IMR-90 (cell line): ENCODE data around the gene ZNF507. TPM values are rescaled to one million over a fixed set of nuclear protein-coding genes. Genes with fewer than 3 reads are reported as not detected.

Source experiments
- ATAC-seq: fragments of 200-7000 bp; cut with Tn5 transposase; 2 replicates; pipeline ENCODE4 v1.9.1; 2020; ENCODE audit warnings: low read depth, mild to moderate bottlenecking, moderate library complexity
- BruUV-seq: library from RNA; stranded (reverse); fragments of 400-500 nt; replicated peaks from 2 replicates; lab custom pipeline; 2021; lab: Mats Ljungman, UMichigan
- CTCF ChIA-PET: fragments of 300-600 bp; formaldehyde crosslinking; extraction: SDS; loops from one replicate; lab custom pipeline; 2021; ENCODE audit warnings: antibody characterized with exemption; lab: Yijun Ruan, JAX
- POLR2A ChIA-PET: fragments of 300-600 bp; sonication (Branson Sonifier 250); formaldehyde crosslinking; loops from one replicate; lab custom pipeline; 2022; ENCODE audit warnings: antibody characterized with exemption; ENCODE audit not compliant: unreplicated experiment; lab: Charles Lee
- DNase-seq: peaks from one replicate; pipeline ENCODE4 v3.0.0; 2013
- H2AFZ ChIP-seq: replicated peaks from 2 replicates; pipeline ENCODE3; 2013; ENCODE audit warnings: low read length, mild to moderate bottlenecking; ENCODE audit not compliant: poor library complexity
- H2AK5ac ChIP-seq: 2 replicates; pipeline ENCODE4 v1.6.1; 2013; ENCODE audit warnings: low read depth, low read length, inconsistent platforms
- H2AK9ac ChIP-seq: replicated peaks from 2 replicates; pipeline ENCODE3; 2013; ENCODE audit warnings: mild to moderate bottlenecking, low read depth, low read length, moderate library complexity; ENCODE audit not compliant: poor library complexity
- H2BK120ac ChIP-seq: 2 replicates; pipeline ENCODE4 v1.6.1; 2013; ENCODE audit warnings: low read depth, low read length, inconsistent platforms
- H2BK15ac ChIP-seq: 3 replicates; pipeline ENCODE4 v1.6.1; 2013; ENCODE audit warnings: low read depth, low read length, inconsistent platforms
- H2BK20ac ChIP-seq: 2 replicates; pipeline ENCODE4 v1.6.1; 2013; ENCODE audit warnings: low read depth, mild to moderate bottlenecking, inconsistent platforms, low read length, moderate library complexity
- H2BK5ac ChIP-seq: 2 replicates; pipeline ENCODE4 v1.6.1; 2013; ENCODE audit warnings: mild to moderate bottlenecking, low read depth, low read length, inconsistent platforms; ENCODE audit not compliant: poor library complexity, severe bottlenecking
- H3K14ac ChIP-seq: replicated peaks from 2 replicates; pipeline ENCODE4 v1.6.1; 2013; ENCODE audit warnings: low read depth, low read length, inconsistent platforms
- H3K18ac ChIP-seq: 2 replicates; pipeline ENCODE4 v1.6.1; 2013; ENCODE audit warnings: low read depth, low read length, control low read depth
- H3K23ac ChIP-seq: 2 replicates; pipeline ENCODE4 v1.6.1; 2013; ENCODE audit warnings: low read depth, low read length, inconsistent platforms
- H3K27ac ChIP-seq: 2 replicates; pipeline ENCODE4 v1.5.1; 2013; ENCODE audit warnings: mild to moderate bottlenecking, control low read depth, low read length; ENCODE audit not compliant: insufficient read depth
- H3K27me3 ChIP-seq: 2 replicates; pipeline ENCODE4 v1.6.1; 2013; ENCODE audit warnings: low read length; ENCODE audit not compliant: control insufficient read depth, insufficient read depth
- H3K36me3 ChIP-seq: 2 replicates; pipeline ENCODE4 v1.6.1; 2013; ENCODE audit warnings: low read length, mixed read lengths; ENCODE audit not compliant: control insufficient read depth, insufficient read depth
- H3K4ac ChIP-seq: 2 replicates; pipeline ENCODE4 v1.6.1; 2013; ENCODE audit warnings: low read depth, low read length, inconsistent platforms
- H3K4me1 ChIP-seq: 2 replicates; pipeline ENCODE4 v1.6.1; 2013; ENCODE audit warnings: low read length, mixed read lengths; ENCODE audit not compliant: control insufficient read depth, insufficient read depth
- H3K4me2 ChIP-seq: 2 replicates; pipeline ENCODE4 v1.6.1; 2013; ENCODE audit warnings: low read depth, mild to moderate bottlenecking, control low read depth, low read length, moderate library complexity
- H3K4me3 ChIP-seq: 2 replicates; pipeline ENCODE4 v1.5.1; 2013; ENCODE audit warnings: low read depth, mild to moderate bottlenecking, control low read depth, low read length, moderate library complexity; ENCODE audit not compliant: insufficient read depth
- H3K56ac ChIP-seq: 2 replicates; pipeline ENCODE4 v1.6.1; 2013; ENCODE audit warnings: low read length, inconsistent platforms; ENCODE audit not compliant: insufficient read depth; ENCODE audit errors: extremely low read depth
- H3K79me1 ChIP-seq, 2 experiments: 2 replicates each; pipeline ENCODE4 v1.6.1; 2013; ENCODE audit warnings: low read length in 2 of 2, inconsistent platforms in 1 of 2, low read depth in 1 of 2
- H3K9ac ChIP-seq: 2 replicates; pipeline ENCODE4 v1.6.1; 2013; ENCODE audit warnings: low read depth, low read length, control low read depth
- H3K9me1 ChIP-seq: 2 replicates; pipeline ENCODE4 v1.6.1; 2013; ENCODE audit warnings: low read length, inconsistent platforms; ENCODE audit not compliant: insufficient read depth
- H3K9me3 ChIP-seq: 2 replicates; pipeline ENCODE4 v1.6.1; 2013; ENCODE audit warnings: low read length; ENCODE audit not compliant: control insufficient read depth, insufficient read depth
- H4K20me1 ChIP-seq: 2 replicates; pipeline ENCODE4 v1.6.1; 2013; ENCODE audit warnings: low read length, inconsistent platforms; ENCODE audit not compliant: insufficient read depth
- H4K5ac ChIP-seq: 2 replicates; pipeline ENCODE4 v1.6.1; 2013; ENCODE audit warnings: mild to moderate bottlenecking, low read depth, low read length, control low read depth
- H4K8ac ChIP-seq, 2 experiments: 2 replicates each; pipeline ENCODE4 v1.6.1; 2013; ENCODE audit warnings: low read depth in 2 of 2, low read length in 2 of 2, control low read depth in 1 of 2, inconsistent platforms in 1 of 2
- H4K91ac ChIP-seq: 2 replicates; pipeline ENCODE4 v1.6.1; 2013; ENCODE audit warnings: low read depth, low read length, inconsistent platforms; ENCODE audit not compliant: insufficient read depth
- BHLHE40 ChIP-seq: fragments of 150-350 bp; IDR thresholded peaks from 2 replicates; pipeline ENCODE4 v1.6.1; 2016; ENCODE audit warnings: mild to moderate bottlenecking, low read depth, low read length
- CEBPB ChIP-seq: IDR thresholded peaks from 2 replicates; pipeline ENCODE4 v1.6.1; 2012; ENCODE audit warnings: low read depth, low read length, improper control_type of control experiment
- CTCF ChIP-seq: conservative IDR thresholded peaks from 2 replicates; pipeline ENCODE4 v1.5.1; 2012; ENCODE audit warnings: mild to moderate bottlenecking, low read depth, low read length, improper control_type of control experiment
- MAFK ChIP-seq: IDR thresholded peaks from 2 replicates; pipeline ENCODE4 v1.6.1; 2012; ENCODE audit warnings: low read depth, low read length, improper control_type of control experiment
- POLR2A ChIP-seq: IDR thresholded peaks from 2 replicates; pipeline ENCODE4 v1.6.1; 2012; ENCODE audit warnings: mild to moderate bottlenecking, low read depth, low read length
- RCOR1 ChIP-seq: IDR thresholded peaks from 2 replicates; pipeline ENCODE4 v1.6.1; 2012; ENCODE audit warnings: mild to moderate bottlenecking, low read length, improper control_type of control experiment; ENCODE audit not compliant: insufficient replicate concordance
- WGBS, 2 experiments: methylation state at CpG; one replicate each; pipeline versions ENCODE4 v1.1.5 to v1.1.7; 2013; ENCODE audit warnings: missing lambda C conversion rate in 2 of 2; ENCODE audit not compliant: insufficient read length in 1 of 2; ENCODE audit errors: extremely low coverage in 2 of 2; 5-methylcytosine and 5-hydroxymethylcytosine counted together
- dilution Hi-C: fragments of 300-500 bp; cut with HindIII; formaldehyde crosslinking; loops from one replicate; pipeline ENCODE4 v1.14.3; 2018; ENCODE audit warnings: low sequenced_read_pairs; ENCODE audit not compliant: unreplicated experiment
- in situ Hi-C: fragments of 300-500 bp; cut with MboI; formaldehyde crosslinking; loops from 3 replicates; pipeline ENCODE4 v1.14.3; 2019; ENCODE audit warnings: low sequenced_read_pairs, inconsistent platforms, mixed read lengths
- intact Hi-C: fragments of 100-400 bp; cut with micrococcal nuclease; formaldehyde crosslinking; loops from 2 replicates; pipeline ENCODE4 v1.10.0; 2022
- polyA plus RNA-seq, 3 experiments: library from polyadenylated mRNA; depleted of rRNA; stranded (reverse); fragments of >200 nt; gene quantifications; 2 replicates each; pipeline ENCODE4 v1.2.3, GENCODE V29; 2012; ENCODE audit warnings: low replicate concordance in 1 of 3
- total RNA-seq: library from RNA; depleted of rRNA; stranded (reverse); fragments of >200 nt; gene quantifications from 2 replicates; pipeline ENCODE4 v1.2.3, GENCODE V29; 2012
- TF ChIP-seq, protein P1 (sequence below): fragments of 150-350 bp; IDR thresholded peaks from 2 replicates; pipeline ENCODE4 v1.6.1; 2016; ENCODE audit warnings: low read depth, mild to moderate bottlenecking, low read length, moderate library complexity, borderline replicate concordance

Gene ZNF507
- total and polyA plus RNA-seq, 2 of the 4 experiments (the other 2 are of a cell fraction): 9.6 to 19.9 TPM

GRCh38 chr19:32355309-32355708 lies 9.9 kb downstream of the ZNF507 start:
- H3K14ac ChIP-seq: no peak overlapping the region
- H3K56ac ChIP-seq: no peak overlapping the region
- no peak overlapping the region for H2BK15ac ChIP-seq
- no peak overlapping the region for H3K18ac ChIP-seq
- peaks cover 19% of the 10 kb centered on the region for H4K20me1 ChIP-seq
- WGBS, 2 experiments: 100% methylated on average over 1 of the region's 3 CpGs
- DNase-seq (no peak), ATAC-seq (no peak)
- H2AFZ ChIP-seq: no peak overlapping the region
- peaks cover 7% of the 10 kb centered on the region for H3K4me1 ChIP-seq
- no peak overlapping the region for H2AK5ac ChIP-seq
- no peak overlapping the region for H3K4me3 ChIP-seq
- no peak overlapping the region for H2BK20ac ChIP-seq
- no peak overlapping the region for H3K23ac ChIP-seq
- no peak overlapping the region for H3K9ac ChIP-seq
- no peak overlapping the region for H2BK120ac ChIP-seq
- no peak overlapping the region for H2BK5ac ChIP-seq
- dilution Hi-C loops (no loop called here), intact Hi-C loops (no loop called here), in situ Hi-C loops (loop anchor here (25.0 kb wide), 1 partner anchor 1018 kb away; the partner anchor contains the start of gene TSHZ3)
- CTCF ChIA-PET: interaction anchor here (0.6 kb wide), 1 partner anchor 16 kb away, joined by 3 read pairs; no protein-coding TSS in a partner anchor
- peaks cover 44 to 61% of the 10 kb centered on the region in 2 experiments for H3K79me1 ChIP-seq
- no peak overlapping the region for H2AK9ac ChIP-seq
- POLR2A ChIA-PET: no interaction called here
- H3K27me3 ChIP-seq: no peaks in the 10 kb centered on the region
- no peak for TF ChIP-seq RCOR1
- no peak for TF ChIP-seq CTCF
- TF ChIP-seq, protein P1, sequence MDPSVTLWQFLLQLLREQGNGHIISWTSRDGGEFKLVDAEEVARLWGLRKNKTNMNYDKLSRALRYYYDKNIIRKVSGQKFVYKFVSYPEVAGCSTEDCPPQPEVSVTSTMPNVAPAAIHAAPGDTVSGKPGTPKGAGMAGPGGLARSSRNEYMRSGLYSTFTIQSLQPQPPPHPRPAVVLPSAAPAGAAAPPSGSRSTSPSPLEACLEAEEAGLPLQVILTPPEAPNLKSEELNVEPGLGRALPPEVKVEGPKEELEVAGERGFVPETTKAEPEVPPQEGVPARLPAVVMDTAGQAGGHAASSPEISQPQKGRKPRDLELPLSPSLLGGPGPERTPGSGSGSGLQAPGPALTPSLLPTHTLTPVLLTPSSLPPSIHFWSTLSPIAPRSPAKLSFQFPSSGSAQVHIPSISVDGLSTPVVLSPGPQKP: no peak
- no peak for TF ChIP-seq BHLHE40
- no peak for TF ChIP-seq POLR2A
- no peak for TF ChIP-seq MAFK
- no peak for TF ChIP-seq CEBPB
- peaks cover 43% of the 10 kb centered on the region for H3K36me3 ChIP-seq
- no peak overlapping the region for H3K27ac ChIP-seq
- H4K5ac ChIP-seq: no peak overlapping the region
- BruUV-seq: no TSS peak
- no peak overlapping the region for H3K4ac ChIP-seq
- no peaks in the 10 kb centered on the region for H3K9me3 ChIP-seq
- H4K91ac ChIP-seq: no peak overlapping the region
- no peak overlapping the region for H3K4me2 ChIP-seq
- H3K9me1 ChIP-seq: peaks cover 12% of the 10 kb centered on the region; the same call in 1 of the 2 replicates
- H4K8ac ChIP-seq: no peak overlapping the region
